GM19035 (cell line): ENCODE results near the gene VKORC1L1.
"Not testable (repeated sequence)": the region's sequence is repeated elsewhere in the genome, so short reads cannot be mapped to it uniquely, and the experiment has no call there.

ENCODE experiments used
- ATAC-seq: cut with Tn5 transposase; IDR thresholded peaks from one replicate; pipeline ENCODE4 v1.9.1; 2021; ENCODE audit not compliant: unreplicated experiment

Gene VKORC1L1

DNA sequence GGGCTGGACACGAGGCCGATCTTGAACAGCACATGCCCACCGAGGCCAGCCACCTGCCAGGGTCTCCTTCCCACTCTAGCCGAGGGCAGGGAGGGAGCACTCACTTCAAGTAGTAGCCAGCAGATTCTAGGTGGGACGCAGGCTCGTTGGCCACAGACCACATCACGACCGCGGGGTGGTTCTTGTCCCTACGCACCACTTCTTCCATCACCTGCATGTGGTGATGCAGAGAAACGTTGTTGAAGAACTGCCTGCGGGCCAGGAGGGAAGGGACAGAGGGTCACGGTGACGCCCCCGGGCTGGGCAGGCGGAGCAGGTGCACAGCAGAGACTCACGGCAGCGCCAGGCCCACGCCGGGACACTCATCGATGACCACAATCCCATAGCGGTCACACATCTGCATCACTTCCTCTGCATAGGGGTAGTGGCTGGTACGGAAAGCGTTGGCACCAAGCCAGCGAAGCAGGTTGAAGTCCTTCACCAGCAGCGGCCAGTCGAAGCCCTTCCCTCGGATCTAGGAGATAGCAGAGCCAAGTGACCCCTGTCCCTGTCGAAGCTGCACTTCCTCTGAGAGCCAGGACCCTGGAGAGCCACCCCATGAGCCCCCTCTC, 101.4 kb downstream of the VKORC1L1 start:
- no peak for ATAC-seq

DNA sequence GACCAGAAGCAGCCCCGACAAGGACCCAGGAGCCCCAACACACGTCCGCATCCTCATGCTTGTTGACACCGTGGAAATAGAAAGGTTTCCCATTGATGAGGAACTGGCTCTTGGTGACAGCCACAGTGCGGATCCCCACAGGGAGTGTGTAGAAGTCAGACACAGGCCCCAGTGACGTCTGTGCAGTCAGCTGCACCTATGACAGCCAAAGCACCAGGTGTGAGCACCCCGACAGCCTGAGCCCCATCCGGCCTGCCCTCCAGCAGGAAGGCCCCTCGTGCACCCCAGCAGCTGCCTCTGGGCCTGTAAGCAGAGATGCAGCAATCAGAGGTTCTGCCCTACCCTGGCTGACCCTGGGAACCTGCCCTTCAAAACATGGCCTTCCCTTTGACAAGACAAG, 102.0 kb downstream of the VKORC1L1 start:
- no peak for ATAC-seq

DNA sequence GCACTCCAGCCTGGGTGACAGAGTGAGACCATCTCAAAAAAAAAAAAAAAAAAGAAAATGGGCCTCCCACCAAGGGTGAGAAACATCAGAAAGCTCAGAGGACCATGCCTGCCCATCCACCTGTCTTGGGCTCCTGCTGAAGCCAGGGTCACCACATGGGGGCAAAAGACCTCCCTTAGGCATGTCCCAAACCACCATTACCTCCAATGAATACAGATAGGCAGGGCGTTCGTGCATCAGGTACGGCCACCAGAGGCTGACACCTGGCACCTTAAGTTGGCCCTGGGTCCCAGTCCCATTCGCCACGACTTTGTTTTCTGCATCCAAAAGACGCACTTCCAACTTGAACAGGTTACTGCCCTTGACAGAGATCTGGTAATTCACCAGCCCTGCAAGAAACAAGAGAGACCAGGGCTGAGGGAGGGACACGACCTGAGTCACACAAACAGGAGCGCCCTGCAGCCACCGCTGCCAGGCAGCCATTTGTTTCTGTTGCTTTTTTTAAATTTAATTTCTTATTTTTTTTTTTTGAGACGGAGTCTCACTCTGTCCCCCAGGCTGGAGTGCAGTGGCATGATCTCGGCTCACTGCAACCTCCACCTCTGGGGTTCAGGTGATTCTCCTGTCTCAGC, 103.1 kb downstream of the VKORC1L1 start:
- no peak for ATAC-seq

GRCh38 chr7:65976659-65977196, 103.9 kb downstream of the VKORC1L1 start:
- no peak for ATAC-seq

GRCh38 chr7:65978891-65979582, 106.2 kb downstream of the VKORC1L1 start:
- no peak for ATAC-seq

DNA sequence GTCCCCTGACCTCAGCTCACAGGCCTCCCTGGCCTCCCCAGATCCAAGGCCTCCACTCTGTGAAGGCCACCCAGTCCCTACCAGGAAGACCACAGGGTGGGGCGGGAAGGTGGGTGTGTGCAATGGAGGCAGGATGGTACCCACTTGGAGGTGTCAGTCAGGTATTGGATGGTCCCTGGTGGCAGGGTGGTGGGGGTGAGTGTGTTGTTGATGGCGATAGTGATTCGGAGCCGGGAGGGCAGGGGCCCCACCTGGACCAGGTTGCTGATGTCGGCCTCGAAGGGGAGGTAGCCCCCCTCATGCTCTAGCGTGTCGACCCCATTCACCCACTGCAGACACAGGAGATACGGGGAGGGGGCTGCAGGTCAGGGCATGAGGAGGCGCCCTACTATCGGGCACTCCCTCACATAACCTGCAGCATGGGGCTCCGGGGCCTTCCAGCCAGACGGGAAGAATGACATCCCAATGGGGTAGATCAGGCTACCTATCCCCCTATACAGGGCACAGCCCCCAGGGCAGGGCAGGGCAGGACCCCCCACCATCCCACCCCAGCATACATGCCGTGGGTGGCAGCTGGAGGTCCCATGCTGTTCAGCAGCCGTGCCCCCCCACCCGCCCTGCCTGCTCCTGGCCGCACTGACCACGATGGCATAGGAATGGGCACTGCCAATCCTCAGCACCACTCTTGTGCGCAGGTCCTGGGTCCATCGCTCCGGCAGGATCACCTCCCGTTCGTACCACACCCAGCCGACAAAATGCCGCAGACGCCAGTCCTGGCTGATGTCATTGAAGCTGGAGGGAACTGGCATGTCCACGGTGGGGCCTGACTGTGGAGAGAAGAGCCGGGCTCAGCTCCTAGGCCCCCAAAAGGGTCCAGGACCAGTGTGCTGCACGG, 107.0 kb downstream of the VKORC1L1 start:
- ATAC-seq, result no peak

GRCh38 chr7:65980478-65981250, 107.8 kb downstream of the VKORC1L1 start:
- ATAC-seq, result peak; percentile 71

GRCh38 chr7:65981965-65982792, 109.3 kb downstream of the VKORC1L1 start, which contains the start of gene GUSB:
TSS of gene GUSB (minus strand) at chr7:65982213. CDS start at chr7:65982183, 30 bp downstream.
- peak; percentile 79 for ATAC-seq

DNA sequence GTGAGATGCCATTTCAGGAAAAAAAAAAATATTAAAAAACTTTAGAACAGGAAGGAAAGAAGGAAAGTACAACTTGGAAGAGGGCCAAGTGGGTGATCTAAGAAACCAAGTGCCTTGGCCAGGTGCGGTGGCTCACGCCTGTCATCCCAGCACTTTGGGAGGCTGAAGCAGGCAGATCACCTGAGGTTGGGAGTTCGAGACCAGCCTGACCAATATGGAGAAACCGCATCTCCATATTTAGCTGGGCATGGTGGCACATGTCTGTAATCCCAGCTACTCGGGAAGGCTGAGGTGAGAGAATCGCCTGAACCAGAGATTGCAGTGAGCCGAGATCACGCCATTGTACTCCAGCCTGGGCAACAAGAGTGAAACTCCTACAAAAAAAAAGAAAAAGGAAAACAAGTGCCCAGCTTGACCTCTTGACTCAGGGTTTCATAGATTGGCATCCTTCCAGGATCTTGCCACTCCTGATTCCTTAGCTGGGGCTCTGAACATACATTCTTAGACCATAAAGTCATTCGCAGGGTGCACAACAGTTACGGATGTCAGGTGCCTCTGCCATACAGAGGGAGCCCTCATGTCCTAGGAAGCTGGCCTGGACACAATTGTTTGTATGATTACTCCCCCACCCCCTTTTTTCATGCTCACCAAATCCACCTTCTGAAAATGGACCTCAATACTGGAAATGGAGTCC, 111.2 kb downstream of the VKORC1L1 start:
- no peak for ATAC-seq

DNA sequence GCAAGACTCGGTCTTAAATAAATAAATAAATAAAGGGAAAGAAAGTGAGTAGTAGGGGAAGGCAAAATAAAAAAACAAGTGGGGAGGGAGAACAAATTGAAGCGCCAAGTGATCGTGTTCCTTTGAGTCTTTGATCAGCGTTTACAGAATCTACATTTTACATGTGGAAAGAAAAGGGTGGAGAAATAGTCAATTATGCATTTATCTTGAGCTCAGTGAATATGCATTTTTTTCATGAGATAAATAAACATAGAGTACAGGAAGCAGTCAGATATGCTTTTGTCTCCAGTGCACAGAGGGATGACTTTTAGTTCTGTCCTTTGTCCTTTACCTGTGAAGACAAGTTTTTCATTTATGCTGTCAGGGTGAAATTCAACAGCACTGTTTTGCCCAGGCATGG, 115.2 kb downstream of the VKORC1L1 start:
- ATAC-seq, result no peak

- ATAC-seq, result not testable (repeated sequence)
Measured at GRCh38 chr7:65988503-65988902, 115.6 kb downstream of the VKORC1L1 start.

DNA sequence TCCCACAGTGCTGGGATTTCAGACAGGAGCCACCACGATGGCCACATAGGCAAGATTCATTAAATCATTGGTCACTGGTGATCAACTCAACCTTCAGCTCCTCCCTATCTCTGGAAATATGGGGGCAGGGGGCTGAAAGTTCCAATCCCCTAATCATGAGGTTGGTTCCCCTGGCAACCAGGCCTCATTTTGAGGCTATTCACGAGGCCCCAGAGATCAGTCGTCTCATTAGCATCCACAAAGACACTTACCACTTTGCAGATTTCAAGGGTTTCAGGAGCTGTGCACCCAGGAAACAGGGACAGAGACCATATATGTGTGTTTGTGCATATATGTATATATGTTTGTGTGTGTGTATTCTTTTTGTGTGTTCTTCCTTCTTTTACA, 116.8 kb downstream of the VKORC1L1 start:
- ATAC-seq, result no peak

- not testable (repeated sequence) for ATAC-seq
Measured at GRCh38 chr7:65991829-65992228, 119.0 kb downstream of the VKORC1L1 start.

DNA sequence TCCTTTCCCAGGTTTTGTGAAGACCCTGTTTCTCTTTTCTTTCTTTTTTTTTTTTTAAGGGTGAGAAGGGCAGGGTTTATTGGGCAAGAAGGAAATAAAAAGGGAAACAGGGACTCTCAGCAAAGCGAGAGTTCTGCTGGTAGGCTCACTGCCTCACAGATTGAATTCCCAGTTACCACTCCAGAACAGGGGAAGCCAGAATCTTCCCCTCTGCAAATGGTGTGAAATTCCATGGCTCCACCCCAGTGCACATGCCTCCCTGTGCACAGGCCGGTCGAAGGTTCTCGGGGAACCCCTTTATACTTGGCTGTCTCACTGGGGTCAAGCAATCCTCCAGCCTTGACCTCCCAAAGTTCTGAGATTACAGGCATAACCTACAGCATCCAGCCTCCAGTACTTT, 119.7 kb downstream of the VKORC1L1 start:
- no peak for ATAC-seq

- not testable (repeated sequence) for ATAC-seq
Measured at GRCh38 chr7:65994984-65995383, 122.1 kb downstream of the VKORC1L1 start.

- ATAC-seq, result not testable (repeated sequence)
Measured at GRCh38 chr7:66000823-66001417, 128.0 kb downstream of the VKORC1L1 start.

DNA sequence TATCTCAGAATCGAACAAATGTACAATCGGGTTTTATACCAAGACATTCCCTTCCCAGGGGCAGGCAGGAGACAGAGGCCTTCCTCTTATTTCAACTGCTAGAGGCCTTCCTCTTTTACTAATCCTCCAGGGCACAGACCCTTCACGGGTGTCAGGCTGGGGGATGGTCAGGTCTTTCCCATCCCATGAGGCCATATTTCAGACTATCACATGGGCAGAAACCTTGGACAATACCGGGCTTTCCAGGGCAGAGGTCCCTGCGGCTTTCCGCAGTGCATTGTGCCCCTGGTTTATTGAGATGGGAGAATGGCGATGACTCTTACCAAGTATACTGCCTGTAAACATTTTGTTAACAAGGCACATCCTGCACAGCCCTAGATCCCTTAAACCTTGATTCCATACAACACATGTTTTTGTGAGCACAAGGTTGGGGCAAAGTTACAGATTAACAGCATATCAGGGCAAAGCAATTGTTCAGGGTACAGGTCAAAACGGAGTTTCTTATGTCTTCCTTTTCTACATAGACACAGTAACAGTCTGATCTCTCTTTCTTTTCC, 132.3 kb downstream of the VKORC1L1 start:
- ATAC-seq, result not testable (repeated sequence)

- no peak for ATAC-seq
Measured at GRCh38 chr7:66007232-66007631, 134.4 kb downstream of the VKORC1L1 start.
